K562 (cell line): ENCODE data around the gene NLGN3. TPM values are rescaled to one million over a fixed set of nuclear protein-coding genes. Genes with fewer than 3 reads are reported as not detected.

Experiments
- CREM ChIP-seq: IDR thresholded peaks from 2 replicates; pipeline ENCODE4 v1.6.1; 2014; ENCODE audit warnings: antibody characterized with exemption, low read depth
- CTBP1 ChIP-seq: fragments of 450-650 bp; IDR thresholded peaks from 2 replicates; pipeline ENCODE4 v1.6.1; 2016; ENCODE audit warnings: borderline replicate concordance
- GTF2E2 ChIP-seq: fragments of 200-800 bp; sonication (Bioruptor generic); IDR thresholded peaks from 2 replicates; pipeline ENCODE4 v1.6.1; 2016; ENCODE audit warnings: missing genetic modification characterization, missing compliant biosample characterization
- GTF3C2 ChIP-seq: IDR thresholded peaks from 3 replicates; pipeline ENCODE4 v1.6.1; 2011; ENCODE audit warnings: borderline replicate concordance, mild to moderate bottlenecking, moderate library complexity; ENCODE audit not compliant: insufficient read length; ENCODE audit errors: extremely low read depth
- HMGN3 ChIP-seq: IDR thresholded peaks from 2 replicates; pipeline ENCODE4 v1.6.1; 2011; ENCODE audit warnings: borderline replicate concordance, low read depth, mild to moderate bottlenecking, mixed read lengths, low read length; ENCODE audit not compliant: insufficient read length; ENCODE audit errors: extremely low read depth
- KDM2B ChIP-seq: fragments of 250-450 bp; sonication (Bioruptor Pico); IDR thresholded peaks from 2 replicates; pipeline ENCODE4 v1.8.0; 2021; ENCODE audit warnings: mild to moderate bottlenecking, moderate library complexity
- KLF16 ChIP-seq: IDR thresholded peaks from 2 replicates; pipeline ENCODE4 v1.6.1; 2016; ENCODE audit warnings: antibody characterized with exemption
- L3MBTL2 ChIP-seq: fragments of 450-650 bp; IDR thresholded peaks from 2 replicates; pipeline ENCODE4 v1.6.1; 2016; ENCODE audit warnings: mild to moderate bottlenecking, moderate library complexity
- NFIC ChIP-seq: fragments of 450-650 bp; IDR thresholded peaks from 2 replicates; pipeline ENCODE4 v1.6.1; 2017; ENCODE audit warnings: mild to moderate bottlenecking, inconsistent platforms
- PHB2 ChIP-seq: fragments of 450-650 bp; IDR thresholded peaks from 2 replicates; pipeline ENCODE4 v1.6.1; 2017; ENCODE audit warnings: low read depth
- RB1 ChIP-seq: fragments of 450-650 bp; IDR thresholded peaks from 2 replicates; pipeline ENCODE4 v1.6.1; 2017; ENCODE audit warnings: low read depth, mild to moderate bottlenecking
- RFX7 ChIP-seq: fragments of 250-450 bp; sonication (Bioruptor Pico); IDR thresholded peaks from 2 replicates; pipeline ENCODE4 v1.5.1; 2021; ENCODE audit warnings: mild to moderate bottlenecking
- SUPT5H ChIP-seq: fragments of 450-650 bp; IDR thresholded peaks from 2 replicates; pipeline ENCODE4 v1.6.1; 2016
- TEAD2 ChIP-seq: fragments of 450-650 bp; IDR thresholded peaks from 2 replicates; pipeline ENCODE4 v1.6.1; 2016; ENCODE audit warnings: missing genetic modification characterization, control low read depth, missing compliant biosample characterization
- YY1 ChIP-seq, 3 experiments: IDR thresholded peaks; 2 replicates each; pipeline ENCODE4 v1.6.1; 2011; ENCODE audit warnings: low read length in 2 of 3, mild to moderate bottlenecking in 2 of 3, moderate library complexity in 2 of 3, borderline replicate concordance in 1 of 3, control low read depth in 1 of 3, low read depth in 1 of 3; ENCODE audit not compliant: insufficient read depth in 3 of 3, insufficient replicate concordance in 2 of 3, control insufficient read depth in 1 of 3, insufficient read length in 1 of 3; ENCODE audit errors: extremely low read depth in 1 of 3
- ZC3H11A ChIP-seq: IDR thresholded peaks from 2 replicates; pipeline ENCODE4 v1.6.1; 2012; ENCODE audit warnings: low read depth, low read length, improper control_type of control experiment
- ZNF311 ChIP-seq: fragments of 250-450 bp; sonication (Bioruptor Pico); IDR thresholded peaks from 2 replicates; pipeline ENCODE4 v1.4.0; 2020; ENCODE audit warnings: mild to moderate bottlenecking, moderate library complexity
- ZNF696 ChIP-seq: fragments of 250-450 bp; sonication (Bioruptor Pico); conservative IDR thresholded peaks from 2 replicates; pipeline ENCODE4 v1.4.0; 2020; ENCODE audit warnings: mild to moderate bottlenecking, moderate library complexity
- polyA plus RNA-seq, 8 experiments: library from polyadenylated mRNA; depleted of rRNA in 4 of 8; stranded (reverse) in 5 of 8; unstranded in 3 of 8; fragments of >200 nt; fragmentation: Nextera tagmentation in 2 of 8; fragmentation: Illumina TruSeq in 1 of 8; extraction: Ambion mirVana in 2 of 8; extraction: Trizol in 1 of 8; gene quantifications; 2 replicates each; pipeline versions ENCODE4 v1.2.1 to v1.2.3, GENCODE V29; 2011 to 2014; ENCODE audit warnings: inconsistent platforms in 1 of 8, missing spikeins in 1 of 8
- total RNA-seq, 7 experiments: library from RNA; depleted of rRNA in 6 of 7; stranded (reverse); fragments of >200 nt in 6 of 7; fragmentation: Illumina TruSeq in 2 of 7; extraction: Trizol in 2 of 7; gene quantifications; 2 replicates each; pipeline versions ENCODE4 v1.2.1 to v1.2.3, GENCODE V29; 2011 to 2021; ENCODE audit warnings: low replicate concordance in 1 of 7
- TF ChIP-seq, protein P1 (sequence below): fragments of 450-650 bp; formaldehyde crosslinking; IDR thresholded peaks from 2 replicates; pipeline ENCODE4 v1.4.0; 2022; ENCODE audit warnings: missing genetic modification characterization
- TF ChIP-seq, protein P2 (sequence below), 3 experiments: IDR thresholded peaks in 2 of 3; conservative IDR thresholded peaks in 1 of 3; 2 replicates each; pipeline ENCODE4 v1.5.1; 2011 to 2012; ENCODE audit warnings: low read length in 3 of 3, mild to moderate bottlenecking in 3 of 3, control low read depth in 2 of 3, improper control_type of control experiment in 1 of 3, inconsistent platforms in 1 of 3, low read depth in 1 of 3, mixed read lengths in 1 of 3, moderate library complexity in 1 of 3; ENCODE audit not compliant: insufficient read depth in 2 of 3

Gene NLGN3
- total and polyA plus RNA-seq, 9 of the 15 experiments (the other 6 are each of a cell fraction or from before 2014, with no cell fraction given), result 0.03 to 0.86 (median 0.25) TPM

DNA sequence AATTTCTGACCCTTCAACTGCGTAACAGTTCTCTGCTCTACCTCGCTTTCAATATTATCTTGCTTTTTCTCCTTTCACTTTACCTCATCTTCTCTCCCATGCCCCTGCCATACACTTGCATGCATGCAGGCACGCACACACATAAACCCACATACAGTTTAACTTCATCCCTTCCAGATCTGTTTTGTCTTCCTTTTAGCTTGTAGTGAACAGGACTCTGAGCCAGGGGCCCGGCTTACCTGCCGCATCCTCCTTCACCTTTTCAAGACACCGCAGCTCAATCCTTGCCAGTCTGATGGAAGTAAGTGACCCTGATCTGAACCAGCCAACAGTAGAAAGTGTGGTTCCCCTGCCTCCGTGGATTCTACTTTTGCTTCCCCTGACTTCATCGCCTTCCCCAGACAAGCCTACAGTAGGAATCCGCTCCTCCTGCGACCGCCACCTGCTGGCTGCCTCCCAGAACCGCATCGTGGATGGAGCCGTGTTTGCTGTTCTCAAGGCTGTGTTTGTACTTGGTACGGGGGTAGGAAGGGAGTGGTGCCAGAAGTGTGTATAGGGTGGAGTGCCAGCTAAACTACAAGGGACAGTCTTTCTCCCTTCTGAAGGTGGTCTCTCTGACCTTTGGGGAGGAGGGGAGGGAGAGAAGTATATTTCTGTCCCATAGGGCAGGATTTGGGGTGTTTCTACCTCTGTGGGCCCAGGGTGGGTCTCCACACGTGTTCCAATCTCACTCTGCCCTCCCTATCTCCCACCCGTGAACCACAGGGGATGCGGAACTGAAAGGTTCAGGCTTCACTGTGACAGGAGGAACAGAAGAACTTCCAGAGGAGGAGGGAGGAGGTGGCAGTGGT lies 15.5 kb upstream of the NLGN3 start (continued):
- peak; percentile 26; the same call in 1 of the 2 replicates for TF ChIP-seq RB1
- TF ChIP-seq, protein P1, sequence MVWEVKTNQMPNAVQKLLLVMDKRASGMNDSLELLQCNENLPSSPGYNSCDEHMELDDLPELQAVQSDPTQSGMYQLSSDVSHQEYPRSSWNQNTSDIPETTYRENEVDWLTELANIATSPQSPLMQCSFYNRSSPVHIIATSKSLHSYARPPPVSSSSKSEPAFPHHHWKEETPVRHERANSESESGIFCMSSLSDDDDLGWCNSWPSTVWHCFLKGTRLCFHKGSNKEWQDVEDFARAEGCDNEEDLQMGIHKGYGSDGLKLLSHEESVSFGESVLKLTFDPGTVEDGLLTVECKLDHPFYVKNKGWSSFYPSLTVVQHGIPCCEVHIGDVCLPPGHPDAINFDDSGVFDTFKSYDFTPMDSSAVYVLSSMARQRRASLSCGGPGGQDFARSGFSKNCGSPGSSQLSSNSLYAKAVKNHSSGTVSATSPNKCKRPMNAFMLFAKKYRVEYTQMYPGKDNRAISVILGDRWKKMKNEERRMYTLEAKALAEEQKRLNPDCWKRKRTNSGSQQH, result no peak
- no peak for TF ChIP-seq RFX7 (CRISPR knock-in tag)
- TF ChIP-seq KDM2B (CRISPR knock-in tag), result no peak
- no peak for TF ChIP-seq HMGN3
- no peak for TF ChIP-seq ZNF311 (CRISPR knock-in tag)
- TF ChIP-seq CREM, result 0 out of 2 replicates have a peak, but pooled peaks have one; percentile 48
- no peak for TF ChIP-seq ZC3H11A
- TF ChIP-seq TEAD2 (tag), result no peak
- TF ChIP-seq L3MBTL2, result no peak
- TF ChIP-seq NFIC, result no peak
- TF ChIP-seq YY1 (IDR thresholded peaks at IDR 0.05; ENCODE audit: borderline replicate concordance in 1 of 3, control insufficient read depth in 1 of 3, extremely low read depth in 1 of 3, insufficient read depth in 3 of 3, insufficient read length in 1 of 3, insufficient replicate concordance in 2 of 3, low read depth in 1 of 3, low read length in 2 of 3), result peak in 1 of 3 experiments; percentile 5
- TF ChIP-seq, protein P2, sequence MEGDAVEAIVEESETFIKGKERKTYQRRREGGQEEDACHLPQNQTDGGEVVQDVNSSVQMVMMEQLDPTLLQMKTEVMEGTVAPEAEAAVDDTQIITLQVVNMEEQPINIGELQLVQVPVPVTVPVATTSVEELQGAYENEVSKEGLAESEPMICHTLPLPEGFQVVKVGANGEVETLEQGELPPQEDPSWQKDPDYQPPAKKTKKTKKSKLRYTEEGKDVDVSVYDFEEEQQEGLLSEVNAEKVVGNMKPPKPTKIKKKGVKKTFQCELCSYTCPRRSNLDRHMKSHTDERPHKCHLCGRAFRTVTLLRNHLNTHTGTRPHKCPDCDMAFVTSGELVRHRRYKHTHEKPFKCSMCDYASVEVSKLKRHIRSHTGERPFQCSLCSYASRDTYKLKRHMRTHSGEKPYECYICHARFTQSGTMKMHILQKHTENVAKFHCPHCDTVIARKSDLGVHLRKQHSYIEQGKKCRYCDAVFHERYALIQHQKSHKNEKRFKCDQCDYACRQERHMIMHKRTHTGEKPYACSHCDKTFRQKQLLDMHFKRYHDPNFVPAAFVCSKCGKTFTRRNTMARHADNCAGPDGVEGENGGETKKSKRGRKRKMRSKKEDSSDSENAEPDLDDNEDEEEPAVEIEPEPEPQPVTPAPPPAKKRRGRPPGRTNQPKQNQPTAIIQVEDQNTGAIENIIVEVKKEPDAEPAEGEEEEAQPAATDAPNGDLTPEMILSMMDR (IDR thresholded peaks at IDR 0.05 in 2 of 3, conservative IDR thresholded peaks at IDR 0.05 in 1 of 3; ENCODE audit: insufficient read depth in 2 of 3, low read depth in 1 of 3, low read length in 3 of 3), result peak; percentile 80 to 91 (median 88)
- TF ChIP-seq GTF2E2 (tag), result no peak
- TF ChIP-seq KLF16, result 0 out of 2 replicates have a peak, but pooled peaks have one; percentile 41
- TF ChIP-seq GTF3C2, result no peak
- TF ChIP-seq SUPT5H, result no peak
- peak; percentile 15; the same call in 1 of the 2 replicates for TF ChIP-seq CTBP1
- no peak for TF ChIP-seq PHB2
- TF ChIP-seq ZNF696 (CRISPR knock-in tag), result no peak
